Activated CD8-positive, alpha-beta memory T cell treated with anti-CD3 and anti-CD28 coated beads, Interleukin-2, amount 50 U/mL, for 24 hours (primary cell): Measurements from ENCODE around the gene FBLIM1.
"Not testable (repeated sequence)": the region's sequence is repeated elsewhere in the genome, so short reads cannot be mapped to it uniquely, and the experiment has no call there.

Experiments used
- DNase-seq: peaks from one replicate; pipeline ENCODE4 v3.0.0-alpha.2; 2020; ENCODE audit errors: extremely low read depth

Gene FBLIM1

DNA sequence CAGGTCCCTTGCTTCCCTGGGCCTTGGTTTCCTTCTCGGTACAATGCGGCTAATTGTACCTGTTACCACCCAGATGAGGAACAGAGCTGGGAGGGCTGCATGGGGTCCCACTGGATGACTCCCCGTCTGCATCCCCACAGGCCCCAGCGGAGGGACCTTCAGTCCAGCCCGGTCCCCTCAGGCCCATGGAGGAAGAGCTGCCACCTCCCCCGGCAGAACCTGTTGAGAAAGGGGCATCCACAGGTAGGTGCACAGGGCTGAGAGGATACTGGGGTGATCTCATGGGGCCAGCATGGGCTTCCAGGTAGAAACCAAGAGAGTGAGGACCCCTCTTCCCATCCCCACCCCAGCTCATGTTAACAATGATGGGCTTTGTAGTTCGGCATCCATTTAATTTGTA lies 9.8 kb downstream of the FBLIM1 start:
- no peak for DNase-seq

DNA sequence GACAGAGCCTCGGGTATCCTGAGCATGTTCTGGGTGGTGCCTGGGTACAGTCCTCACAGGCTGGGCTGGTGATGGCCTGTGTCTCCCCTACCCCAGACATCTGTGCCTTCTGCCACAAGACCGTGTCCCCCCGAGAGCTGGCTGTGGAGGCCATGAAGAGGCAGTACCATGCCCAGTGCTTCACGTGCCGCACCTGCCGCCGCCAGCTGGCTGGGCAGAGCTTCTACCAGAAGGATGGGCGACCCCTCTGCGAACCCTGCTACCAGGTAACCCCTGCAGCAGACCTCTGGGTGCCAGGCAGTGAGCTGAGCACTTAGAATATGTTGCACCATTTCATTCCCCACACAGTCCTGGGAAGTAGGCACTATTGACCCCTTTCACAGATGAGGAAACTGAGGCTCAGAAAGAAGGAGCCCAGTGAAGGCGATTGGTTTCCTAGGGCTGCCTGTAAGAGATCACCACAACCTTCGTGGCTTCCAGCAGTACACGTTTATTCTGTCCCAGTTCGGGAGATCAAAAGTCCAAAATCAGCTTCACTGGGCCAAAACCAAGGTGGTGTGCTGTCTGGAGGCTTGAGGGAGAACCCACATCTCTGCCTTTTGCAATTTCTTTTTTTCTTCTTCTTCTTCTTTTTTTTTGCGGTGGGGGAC lies 11.8 kb downstream of the FBLIM1 start:
- DNase-seq = no peak

DNA sequence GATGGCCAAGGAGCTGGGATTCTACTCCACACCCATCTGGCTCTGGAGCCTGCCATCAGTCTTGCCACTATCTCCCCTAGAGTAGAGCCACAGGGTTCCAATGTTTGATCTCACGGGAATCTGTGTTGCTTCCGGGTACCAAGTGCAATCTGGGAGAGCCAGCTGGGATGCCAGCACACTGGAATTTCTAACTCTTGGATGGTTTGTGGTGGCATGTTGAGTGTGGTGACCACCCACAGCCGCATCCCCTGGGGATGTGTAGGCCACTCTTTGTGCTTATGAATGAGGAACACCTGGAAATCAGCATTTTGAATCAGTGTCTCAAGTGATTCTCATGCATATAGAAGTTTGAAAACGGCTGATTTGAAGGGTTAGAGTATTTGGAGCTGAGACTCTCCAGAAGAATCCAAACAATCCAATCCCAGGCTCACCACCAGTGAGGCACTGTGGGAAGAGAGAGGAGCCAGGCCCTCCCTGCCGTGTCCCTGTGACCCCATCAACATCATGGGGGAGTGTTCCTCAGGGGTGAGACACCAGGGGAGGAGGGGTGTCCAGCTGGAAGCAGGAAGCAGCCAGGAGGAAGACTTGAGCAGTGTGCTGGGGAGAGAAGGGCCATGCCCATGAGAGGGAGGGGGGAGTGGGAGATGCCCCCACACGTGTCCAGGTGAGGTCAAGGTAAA lies 13.4 kb downstream of the FBLIM1 start:
- no peak for DNase-seq

DNA sequence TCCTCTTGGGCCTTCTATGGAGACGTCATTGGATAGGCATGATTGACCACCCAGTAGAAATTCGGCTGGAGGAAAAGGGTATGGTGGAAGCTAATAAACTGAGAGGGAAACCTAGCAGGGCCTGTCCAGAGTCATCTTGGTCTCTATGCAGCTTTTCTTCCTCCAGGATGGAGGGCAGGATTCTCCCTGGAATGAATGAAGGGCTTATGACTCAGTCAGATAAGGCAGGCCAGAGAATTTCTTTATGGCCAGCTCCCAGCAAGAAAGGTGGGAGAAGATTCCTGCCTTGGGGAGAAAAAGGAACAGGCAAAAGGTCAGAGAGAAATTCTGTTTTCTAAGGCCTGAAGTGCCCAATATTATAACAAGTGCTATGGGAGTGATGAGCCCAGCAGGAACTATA lies 17.1 kb downstream of the FBLIM1 start:
- DNase-seq = no peak

DNA sequence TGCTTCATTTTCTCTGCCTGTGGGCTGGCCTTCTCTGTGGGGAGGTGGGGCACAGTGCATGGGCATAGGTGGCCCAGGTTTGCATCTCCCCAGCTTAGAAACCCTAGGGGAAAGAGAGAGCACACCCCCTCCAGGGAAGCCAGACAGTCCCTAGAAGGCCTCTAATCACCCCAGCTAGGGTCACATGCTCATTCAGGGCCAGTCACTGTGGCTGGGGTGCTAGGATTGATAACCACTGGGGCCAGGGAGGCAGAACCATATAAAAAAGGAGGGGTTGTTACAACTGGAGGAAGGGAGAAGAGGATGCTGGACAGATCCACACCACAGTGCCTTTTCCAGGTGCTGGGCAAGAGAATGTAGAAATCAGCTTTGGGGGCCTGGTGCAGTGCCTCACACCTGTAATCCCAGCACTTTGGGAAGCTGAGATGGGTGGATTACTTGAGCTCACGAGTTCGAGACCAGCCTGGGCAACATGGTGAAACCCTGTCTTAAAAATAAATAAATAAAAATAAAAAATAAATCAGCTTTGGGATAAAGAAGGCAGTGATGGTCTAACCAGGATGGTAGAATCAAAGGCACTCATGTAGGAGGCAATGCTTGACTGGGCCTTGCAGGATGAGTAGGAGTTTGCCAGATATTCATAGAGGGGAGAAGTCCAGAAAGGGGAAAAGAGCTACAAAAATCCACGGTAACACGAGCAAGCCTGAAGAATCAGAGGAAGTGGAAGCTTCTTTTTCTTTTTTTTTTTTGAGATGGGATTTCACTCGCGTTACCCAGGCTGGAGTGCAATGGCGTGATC lies 19.5 kb downstream of the FBLIM1 start:
- no peak for DNase-seq

DNA sequence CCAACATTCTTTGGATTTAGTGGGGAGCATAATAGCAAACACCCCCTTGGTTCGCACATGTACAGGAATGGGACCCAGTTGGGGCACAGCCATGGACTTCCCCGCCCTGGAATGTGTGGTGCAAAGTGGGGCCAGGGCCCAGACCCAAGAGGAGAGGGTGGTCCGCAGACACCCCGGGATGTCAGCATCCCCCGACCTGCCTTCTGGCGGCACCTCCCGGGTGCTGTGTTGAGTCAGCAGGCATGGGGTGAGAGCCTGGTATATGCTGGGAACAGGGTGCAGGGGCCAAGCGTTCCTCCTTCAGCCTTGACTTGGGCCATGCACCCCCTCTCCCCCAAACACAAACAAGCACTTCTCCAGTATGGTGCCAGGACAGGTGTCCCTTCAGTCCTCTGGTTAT lies 27.1 kb downstream of the FBLIM1 start:
- DNase-seq = no peak

DNA sequence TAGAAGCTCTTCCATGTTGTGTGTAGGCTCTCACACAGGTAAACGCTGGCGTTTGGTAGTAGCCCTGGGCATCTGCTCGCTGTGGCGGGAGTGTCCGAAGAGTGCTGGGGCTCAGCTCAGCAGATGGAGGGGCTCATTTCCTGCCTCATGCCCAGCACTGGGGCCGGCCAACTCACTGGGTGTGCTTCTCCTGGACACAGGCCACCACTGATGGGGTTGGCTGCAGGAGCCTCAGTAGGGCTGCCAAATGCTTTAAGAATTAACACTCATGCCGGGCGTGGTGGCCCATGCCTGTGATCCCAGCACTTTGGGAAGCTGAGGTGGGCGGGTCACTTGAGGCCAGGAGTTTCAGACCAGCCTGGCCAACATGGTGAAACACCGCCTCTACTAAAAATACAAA lies 28.0 kb downstream of the FBLIM1 start:
- DNase-seq = no peak

DNA sequence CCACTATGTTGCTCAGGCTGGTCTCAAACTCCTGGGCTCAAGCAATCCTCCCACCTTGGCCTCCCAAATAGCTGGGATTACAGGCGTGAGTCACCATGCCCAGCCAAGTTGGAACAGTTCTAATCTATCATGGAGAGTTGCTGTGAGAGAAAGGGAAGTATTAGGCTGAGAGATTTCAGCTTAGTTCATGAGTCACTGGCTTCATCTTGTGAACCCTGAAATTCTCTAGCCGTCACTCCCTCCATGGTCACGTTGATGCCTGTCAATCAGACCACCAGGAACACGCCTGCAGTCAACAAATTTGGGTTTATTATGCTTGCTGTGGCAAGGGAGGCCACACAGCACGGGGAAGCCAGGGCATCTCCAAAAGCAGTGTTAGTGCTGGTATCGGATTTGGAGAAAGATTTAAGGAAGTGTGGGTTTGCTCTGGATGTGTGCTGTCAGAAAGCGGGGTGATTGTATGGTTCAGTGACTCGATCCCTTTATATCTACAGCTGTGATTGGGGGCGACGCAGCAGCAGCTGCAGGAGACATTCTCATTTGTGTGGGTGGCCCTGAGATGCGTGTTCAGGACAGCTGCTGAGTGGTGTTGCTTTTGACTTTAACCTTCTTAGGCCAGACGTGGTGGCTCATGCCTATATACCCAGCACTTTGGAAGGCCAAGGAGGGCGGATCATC lies 30.2 kb downstream of the FBLIM1 start:
- no peak for DNase-seq

DNA sequence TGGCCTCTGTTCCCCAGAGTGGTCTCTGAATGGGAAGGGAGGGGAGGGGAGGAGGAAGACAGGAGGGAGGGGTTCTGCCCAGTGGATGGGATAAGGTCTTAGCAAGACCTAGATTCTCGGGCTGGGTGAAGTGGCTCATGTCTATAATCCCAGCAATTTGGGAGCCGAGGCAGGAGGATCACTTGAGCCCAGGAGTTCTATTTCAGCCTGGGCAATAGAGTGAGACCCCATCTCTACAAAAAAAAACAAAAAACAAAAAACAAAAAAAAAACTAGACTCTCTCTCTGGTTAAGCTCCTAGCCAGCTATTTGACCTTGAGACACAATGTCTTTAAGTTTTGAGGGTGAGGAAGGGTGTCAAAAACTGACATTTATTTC lies 37.5 kb downstream of the FBLIM1 start:
- DNase-seq = no peak

DNA sequence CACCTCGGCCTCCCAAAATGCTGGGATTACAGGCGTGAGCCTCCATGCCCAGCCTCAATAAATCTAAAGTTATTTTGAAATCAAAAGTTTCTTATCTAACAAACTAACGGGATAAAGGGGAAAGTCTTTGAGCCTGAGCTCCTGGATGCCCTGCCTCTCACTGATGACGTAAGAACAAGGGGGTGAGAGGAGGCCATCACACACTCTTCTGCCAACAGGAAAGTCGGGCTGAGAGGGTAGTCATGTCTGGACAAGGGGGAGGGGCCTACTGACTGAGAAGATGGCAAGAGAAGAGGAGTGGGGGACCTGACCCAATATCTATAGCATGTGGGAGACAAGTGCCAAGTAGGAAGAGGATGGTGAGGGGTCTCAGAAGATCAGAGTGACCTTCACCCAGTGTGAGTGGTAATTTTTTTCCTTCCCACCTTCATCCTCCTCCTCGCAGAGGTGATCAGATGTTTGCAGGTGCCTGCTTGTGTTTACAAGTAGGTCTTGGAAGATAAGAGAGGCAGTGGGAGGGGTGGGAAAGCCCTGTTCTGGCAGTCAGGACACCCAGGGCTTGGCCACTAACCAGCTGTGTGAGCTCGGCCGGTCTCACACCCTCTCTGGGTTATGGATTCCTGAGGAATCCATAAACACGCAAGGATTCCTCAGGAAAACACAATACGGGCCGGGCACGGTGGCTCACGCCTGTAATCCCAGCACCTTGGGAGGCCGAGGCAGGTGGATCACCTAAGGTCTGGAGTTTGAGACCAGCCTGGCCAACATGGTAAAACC lies 39.2 kb downstream of the FBLIM1 start:
- no peak for DNase-seq

DNA sequence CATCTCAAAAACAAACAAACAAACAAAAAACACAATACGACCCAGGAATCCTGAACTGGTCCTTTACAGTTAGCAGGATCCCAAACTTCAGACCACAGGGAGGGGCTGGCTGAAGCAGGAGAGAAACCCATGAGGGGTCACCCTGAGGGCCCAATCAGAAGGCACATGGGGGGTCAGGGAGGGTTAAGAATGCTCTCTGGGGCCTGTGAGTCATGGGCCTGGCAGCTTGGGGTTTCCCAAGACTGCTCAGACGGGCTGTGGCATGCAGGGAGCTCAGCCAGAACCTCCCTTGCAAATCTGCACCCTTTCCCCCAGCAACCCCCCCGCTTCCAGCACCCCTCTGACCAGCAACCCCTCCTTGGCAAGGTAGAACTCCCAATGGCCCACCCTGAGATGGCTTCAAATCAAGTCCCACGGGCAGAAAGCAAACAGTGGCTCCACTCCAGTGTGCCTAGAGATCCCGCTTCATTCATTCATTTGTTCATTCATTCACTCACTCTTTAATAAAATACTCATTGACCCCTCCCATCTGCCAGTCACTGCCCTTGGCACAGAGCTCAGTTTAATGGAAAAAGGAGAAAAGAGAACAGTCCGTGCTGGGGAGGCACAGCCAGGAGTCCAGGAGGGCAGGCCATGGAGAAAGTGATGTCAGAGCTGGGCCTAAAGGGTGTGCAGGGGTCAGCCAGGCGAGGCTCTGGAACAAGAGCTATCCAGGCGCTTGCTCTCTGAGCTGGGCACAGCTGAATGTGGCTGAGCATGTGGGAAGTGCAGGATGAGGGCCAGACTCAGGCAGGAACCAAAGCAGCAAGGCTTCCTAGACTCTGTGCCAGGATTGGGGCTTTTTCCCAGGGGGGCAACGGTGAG lies 40.6 kb downstream of the FBLIM1 start:
- no peak for DNase-seq

DNA sequence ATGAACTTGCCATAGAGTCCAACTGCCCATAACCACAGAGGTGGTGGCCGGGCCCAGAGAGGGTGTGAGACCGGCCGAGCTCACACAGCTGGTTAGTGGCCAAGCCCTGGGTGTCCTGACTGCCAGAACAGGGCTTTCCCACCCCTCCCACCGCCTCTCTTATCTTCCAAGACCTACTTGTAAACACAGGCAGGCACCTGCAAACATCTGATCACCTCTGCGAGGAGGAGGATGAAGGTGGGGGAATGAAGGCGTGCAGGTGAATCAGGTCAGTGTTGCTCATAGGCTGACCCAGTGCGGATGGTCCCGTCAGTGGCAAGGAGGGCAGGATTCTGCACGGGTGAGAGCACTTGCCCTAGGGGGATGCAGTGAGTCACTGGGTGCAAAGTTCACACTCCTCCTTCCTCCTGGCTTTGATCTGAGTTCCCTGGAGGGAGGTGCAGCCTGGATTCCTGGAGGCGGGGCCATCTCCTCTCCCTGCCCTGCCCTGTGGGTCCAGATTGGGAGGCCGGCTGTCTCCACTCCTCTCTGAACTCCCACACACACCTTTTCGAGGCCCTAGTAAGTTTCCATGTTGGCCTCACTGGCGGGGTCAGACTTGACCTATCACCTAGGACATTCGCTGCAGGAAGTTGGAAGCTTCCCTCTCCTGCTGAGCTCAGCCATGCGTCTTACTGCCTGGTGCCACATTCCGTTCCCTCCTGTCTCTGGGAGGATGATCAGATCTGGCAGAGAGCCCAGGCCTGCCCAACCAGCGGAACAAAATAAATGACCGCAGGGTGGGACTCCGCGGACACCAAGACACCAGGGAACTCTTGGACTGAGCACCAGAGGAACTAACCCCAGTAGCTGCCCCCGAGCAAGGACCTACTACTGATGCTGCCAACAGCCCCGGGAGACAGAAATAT lies 41.6 kb downstream of the FBLIM1 start:
- no peak for DNase-seq

DNA sequence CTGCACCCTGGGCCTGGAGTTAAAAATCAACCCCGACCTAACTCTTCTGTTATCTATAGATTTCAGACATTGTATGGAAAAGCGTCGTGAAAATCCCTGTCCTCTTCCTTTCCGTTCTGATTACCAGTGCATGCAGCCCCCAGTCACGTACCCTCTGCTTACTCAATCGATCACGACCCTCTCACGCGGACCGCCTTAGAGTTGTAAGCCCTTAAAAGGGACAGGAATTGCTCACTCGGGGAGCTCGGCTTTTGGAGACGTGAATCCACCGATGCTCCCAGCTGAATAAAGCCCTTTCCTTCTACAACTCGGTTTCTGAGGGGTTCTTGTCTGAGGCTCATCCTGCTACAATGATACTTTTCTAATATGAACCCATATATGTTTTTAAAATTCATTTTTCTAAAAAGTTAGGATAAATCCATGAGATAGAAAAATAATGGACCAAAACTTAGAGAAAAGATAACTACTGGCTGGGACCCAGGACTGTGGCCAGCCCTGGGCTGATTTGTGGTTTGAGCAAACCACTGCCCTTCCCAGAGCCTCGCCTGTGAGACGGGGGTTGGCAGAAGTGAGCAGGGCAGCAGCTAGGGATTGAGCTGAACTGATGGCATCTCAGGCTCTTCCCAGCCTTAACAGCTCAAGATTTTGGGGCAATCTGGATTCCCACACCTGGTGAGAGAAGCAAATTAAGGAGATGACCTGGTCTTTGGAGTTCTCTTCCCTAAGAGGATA lies 43.8 kb downstream of the FBLIM1 start:
- no peak for DNase-seq

DNA sequence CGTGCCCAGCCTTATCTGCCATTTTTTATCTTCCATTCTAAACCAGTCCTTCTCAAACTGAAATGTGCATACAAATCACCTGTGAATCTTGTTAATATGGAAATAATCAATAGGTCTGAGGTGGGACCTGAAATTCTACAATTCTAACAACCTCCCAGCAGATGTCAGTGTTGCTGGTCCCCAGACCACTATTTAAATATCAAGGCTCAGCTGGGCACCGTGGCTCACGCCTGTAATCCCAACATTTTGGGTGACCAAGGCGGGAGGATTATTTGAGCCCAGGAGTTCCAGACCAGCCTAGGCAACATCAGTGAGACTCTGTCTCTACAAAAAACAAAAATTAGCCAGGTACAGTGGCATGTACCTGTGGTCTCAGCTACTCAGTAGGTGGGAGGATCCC lies 44.8 kb downstream of the FBLIM1 start:
- DNase-seq = no peak

DNA sequence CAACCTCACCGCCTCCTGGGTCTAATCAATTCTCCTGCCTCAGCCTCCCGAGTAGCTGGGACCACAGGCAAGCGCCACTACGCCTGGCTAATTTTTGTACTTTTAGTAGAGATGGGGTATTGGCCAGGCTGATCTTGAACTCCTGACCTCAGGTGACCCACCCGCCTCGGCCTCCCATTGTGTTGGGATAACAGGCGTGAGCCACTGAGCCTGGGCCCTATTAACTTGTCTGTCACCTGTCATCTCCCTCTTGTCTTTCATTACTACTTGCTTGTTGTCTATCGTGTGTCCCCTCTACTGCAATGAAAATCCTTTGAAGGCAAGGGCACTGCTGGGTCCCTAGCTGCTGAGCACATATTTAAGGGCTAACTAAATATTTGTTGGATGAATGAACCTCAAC lies 45.5 kb downstream of the FBLIM1 start:
- no peak for DNase-seq

DNA sequence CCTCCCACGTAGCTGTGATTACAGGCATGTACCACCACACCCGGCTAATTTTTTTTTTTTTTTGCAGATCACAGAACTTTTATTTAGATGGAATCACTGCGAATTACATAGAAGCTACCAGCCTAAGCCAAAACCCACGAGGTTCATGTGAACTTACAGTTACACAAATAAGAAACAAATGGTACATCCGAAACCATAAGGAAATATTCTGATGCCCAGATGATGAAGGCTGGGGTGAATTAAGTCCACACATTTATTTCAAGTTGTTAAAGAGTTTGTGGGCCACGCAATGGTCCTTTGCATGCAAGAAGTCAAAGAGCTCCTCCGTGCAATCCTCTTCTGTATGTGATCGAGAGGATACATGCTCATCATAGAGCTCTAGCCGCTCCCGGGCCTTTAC lies 48.5 kb downstream of the FBLIM1 start:
- DNase-seq = no peak

DNA sequence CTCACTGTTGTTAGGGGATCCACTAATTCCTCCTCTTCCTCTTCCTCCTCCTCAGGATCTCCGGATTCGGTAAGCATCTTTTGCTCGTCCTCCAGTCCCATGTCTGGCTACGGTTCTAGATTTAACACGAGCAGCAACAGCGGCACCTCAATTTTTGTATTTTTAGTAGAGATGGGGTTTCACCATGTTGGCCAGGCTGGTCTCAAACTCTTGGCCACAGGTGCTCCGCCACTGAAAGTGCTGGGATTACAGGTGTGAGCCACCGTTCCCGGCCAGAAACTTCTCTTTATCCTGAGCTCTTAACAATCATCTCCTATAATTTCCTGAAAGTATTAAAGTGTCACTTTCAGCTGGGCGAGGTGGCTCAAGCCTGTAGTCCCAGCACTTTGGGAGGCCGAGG lies 49.0 kb downstream of the FBLIM1 start, which contains the start of gene UQCRHL:
Gene UQCRHL, minus strand, starts transcription at position 101 of the 400 bp plus-strand sequence. Its CDS starts 0 bp downstream, at position 101.
- DNase-seq = not testable (repeated sequence)

DNA sequence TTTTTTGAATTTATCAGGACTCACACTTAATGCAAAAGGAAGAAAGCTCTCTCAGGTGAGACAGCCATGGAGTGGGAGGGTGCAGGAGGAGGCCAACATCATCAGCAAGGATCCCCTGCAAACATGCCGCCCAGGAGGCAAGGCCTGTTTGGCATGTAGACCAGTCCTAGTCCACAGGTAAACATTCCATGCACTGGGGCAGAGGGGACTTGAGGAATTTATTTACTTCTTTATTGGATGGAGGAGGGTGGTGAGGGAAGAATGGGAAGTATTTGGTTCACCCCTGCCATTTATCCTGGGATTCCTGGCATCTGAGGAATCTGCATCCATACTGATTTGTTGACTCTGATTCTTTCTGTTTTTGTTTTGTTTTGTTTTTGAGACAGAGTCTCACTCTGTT lies 50.4 kb downstream of the FBLIM1 start:
- no peak for DNase-seq

DNA sequence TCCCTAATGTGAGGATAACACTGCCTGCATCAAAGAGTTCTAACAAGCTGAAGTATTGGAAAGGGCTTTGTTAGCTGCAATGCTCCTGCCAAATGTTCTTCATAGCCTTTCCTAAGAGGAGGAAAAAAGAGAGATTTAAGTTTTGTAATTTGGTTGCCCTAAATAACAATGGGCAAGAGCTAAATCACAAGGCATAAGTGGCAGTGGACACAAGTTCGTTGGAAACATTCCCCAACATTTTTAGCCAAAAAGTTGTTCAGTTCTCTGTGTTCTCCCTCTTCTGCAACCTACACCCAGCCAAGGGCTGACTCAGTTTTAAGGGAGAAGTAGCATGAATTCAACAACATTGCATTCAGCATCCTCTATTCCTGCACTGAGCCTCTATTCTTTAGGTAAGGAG lies 51.5 kb downstream of the FBLIM1 start:
- DNase-seq = no peak
